GM21825 (cell line): ENCODE measurements around the gene AREG.

Experiments
- ATAC-seq: cut with Tn5 transposase; IDR thresholded peaks from one replicate; pipeline ENCODE4 v1.9.1; 2021; ENCODE audit warnings: mild to moderate bottlenecking, moderate library complexity; ENCODE audit not compliant: unreplicated experiment

Gene AREG

DNA sequence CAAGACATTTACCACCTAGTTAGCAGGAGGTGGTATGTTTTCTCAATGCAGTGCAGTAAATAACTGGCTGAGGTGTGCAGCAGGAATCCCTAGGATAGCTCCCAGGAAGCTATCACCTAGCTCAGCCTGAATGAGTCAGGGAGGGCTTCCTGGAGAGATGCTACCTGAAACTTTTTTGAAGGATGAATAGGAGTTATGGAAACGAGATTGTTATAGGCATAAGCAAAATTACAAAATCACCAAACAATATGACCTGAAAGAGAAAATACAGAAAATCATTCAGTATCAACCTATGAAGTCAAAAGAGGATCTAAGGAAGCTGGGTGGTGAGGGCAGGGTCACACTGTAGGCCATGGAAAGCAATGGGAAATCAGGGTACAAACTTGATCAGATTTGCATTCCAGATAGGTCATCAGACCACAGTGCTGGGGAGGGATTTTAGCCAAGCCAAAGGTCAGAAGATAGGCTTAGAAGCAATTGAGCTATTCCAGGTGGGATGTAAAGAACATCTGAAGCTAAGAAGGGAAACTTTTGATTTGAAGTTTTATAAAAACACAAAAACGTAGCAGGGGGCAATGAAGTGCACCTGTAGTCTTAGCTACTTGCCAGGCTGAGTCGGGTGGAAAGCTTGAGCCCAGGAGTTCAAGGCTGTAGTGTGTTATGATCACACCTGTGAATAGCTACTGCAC is 11.3 kb downstream of the AREG start:
- ATAC-seq: no peak

GRCh38 chr4:74456849-74457395 is 12.0 kb downstream of the AREG start:
- ATAC-seq: no peak

GRCh38 chr4:74460833-74461232 is 15.9 kb downstream of the AREG start:
- ATAC-seq: no peak

DNA sequence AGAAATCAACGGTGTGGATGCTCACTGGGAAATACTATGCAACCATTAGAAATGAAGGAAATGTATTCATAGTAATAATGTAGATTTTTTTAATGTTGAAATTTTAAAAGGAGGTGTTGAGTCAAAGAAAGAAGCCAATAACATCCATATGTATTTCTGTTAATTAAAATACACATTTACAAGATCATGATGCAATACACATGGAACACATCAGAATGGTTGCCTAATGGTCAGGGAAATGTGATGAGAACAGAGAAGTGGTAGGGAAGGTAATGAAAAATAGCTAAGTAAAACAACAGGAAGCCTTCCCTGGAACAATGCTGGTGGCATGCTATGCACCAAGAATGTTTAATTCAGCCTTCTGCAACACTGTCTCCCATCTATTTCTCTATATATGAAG is 18.2 kb downstream of the AREG start:
- no peak for ATAC-seq

DNA sequence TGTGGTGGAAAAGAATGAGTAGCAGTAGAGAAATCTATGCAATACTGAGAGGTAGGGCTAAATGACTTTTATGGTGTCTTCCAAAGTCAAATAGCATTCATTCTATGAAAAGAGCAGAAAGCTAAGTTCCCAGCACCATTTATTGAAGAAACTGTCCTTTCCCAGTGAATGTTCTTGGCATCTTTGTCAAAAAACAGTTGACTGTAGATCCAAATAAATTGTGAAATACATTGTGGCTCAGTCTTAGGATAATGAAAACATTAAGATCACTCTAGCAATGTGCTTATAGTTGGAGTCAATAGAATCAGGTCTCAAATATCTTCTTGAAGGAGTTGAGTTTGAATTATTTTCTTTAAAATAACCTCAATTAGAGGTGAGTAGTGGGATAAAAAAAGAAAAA is 19.4 kb downstream of the AREG start:
- ATAC-seq: no peak

- no peak for ATAC-seq
Measured at GRCh38 chr4:74466242-74466641, 21.3 kb downstream of the AREG start.

DNA sequence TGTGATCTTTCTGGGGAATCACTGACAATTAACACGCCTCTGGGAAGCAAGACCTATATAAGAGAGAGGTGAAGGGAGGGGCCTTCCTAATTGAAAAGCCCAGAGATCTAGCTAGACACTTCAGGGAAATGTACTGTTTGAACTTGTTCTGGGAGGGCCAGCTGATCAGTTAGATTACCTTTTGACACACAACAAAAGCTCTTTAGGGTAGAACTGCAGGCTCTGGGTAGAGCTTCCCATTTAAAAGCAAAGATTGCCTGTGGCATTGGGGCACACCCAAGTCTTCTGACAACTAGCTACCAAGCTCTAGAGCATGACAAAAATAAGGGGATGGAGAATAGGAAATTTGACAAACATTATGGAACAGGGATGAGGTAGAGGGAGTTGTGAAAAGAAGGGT is 26.3 kb downstream of the AREG start:
- ATAC-seq: no peak

GRCh38 chr4:74473155-74473811 is 28.3 kb downstream of the AREG start:
- no peak for ATAC-seq

DNA sequence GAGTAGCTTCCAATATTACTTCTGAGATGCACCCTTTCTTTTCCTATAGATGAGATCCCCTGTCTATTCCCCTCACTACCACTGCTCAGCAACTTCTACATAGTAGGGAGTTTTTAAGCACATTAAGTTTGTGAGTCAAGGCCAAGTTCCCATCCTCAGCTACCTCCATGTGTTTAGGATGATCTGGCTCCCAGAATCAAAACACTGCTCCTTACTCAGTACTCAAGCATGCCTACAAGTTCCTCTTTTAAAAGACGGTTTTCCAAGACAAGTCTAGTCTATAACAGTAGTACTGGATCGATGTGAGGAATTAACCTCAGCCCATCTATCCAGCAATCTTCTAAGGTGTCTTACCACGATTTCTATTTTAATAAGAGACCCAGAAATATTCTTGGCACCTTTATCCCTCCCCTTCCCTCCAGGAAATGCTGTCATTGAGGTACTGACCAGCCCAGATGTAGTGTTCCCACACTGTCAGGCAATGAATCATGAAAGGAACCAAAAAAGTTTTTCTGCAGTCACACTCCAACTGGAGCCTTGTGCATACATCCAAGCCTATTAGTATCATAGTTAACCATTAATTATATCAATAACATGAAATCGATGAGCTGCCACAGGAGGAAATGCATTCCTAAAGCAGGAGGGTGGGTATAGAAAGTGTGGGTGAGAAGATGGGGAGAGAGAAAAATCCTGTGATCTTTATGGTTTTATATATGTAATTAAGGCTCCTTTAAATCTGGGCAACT is 29.6 kb downstream of the AREG start:
- no peak for ATAC-seq

- ATAC-seq: no peak
Measured at GRCh38 chr4:74475091-74475800, 30.3 kb downstream of the AREG start.

GRCh38 chr4:74475946-74476345 is 31.0 kb downstream of the AREG start:
- no peak for ATAC-seq

DNA sequence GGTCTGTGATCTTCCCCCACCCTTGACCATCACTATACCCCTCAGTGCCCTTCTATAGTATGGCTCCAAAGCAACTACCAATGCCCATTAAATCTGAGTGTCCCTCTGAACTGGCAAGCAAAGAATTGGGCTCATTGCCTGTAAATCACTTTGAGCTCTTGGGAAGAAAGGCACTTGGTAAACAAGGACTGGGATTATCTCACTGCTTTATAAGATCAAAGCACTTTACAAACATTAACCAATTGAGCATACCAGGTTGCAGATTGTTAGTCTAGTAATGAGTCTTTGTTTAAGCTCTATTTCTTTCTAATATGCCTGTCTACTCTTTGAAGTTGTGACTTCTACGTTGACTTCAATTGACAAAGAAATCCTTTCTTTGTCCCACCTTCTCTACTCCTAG is 34.1 kb downstream of the AREG start:
- no peak for ATAC-seq

DNA sequence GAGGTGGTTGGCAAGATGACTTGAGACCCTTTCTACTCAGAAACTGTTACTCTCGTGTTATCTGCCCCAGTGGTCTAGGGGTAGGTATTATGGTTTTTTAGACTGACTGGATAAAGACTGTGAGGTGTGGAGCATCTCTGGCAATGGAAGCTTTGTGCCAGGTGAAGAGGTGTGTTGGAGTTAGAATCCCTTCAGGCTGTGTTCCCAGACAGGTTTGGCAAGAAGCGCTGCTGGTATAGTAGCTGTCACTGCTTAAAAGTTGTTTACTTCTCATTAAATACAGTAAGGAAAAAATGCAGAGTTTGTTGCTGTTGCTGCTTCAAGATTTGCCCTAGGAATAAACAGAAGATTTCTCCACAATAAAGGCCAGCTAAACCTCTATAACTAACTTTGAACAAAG is 35.3 kb downstream of the AREG start:
- ATAC-seq: no peak

- ATAC-seq: no peak
Measured at GRCh38 chr4:74481891-74482609, 37.1 kb downstream of the AREG start.

DNA sequence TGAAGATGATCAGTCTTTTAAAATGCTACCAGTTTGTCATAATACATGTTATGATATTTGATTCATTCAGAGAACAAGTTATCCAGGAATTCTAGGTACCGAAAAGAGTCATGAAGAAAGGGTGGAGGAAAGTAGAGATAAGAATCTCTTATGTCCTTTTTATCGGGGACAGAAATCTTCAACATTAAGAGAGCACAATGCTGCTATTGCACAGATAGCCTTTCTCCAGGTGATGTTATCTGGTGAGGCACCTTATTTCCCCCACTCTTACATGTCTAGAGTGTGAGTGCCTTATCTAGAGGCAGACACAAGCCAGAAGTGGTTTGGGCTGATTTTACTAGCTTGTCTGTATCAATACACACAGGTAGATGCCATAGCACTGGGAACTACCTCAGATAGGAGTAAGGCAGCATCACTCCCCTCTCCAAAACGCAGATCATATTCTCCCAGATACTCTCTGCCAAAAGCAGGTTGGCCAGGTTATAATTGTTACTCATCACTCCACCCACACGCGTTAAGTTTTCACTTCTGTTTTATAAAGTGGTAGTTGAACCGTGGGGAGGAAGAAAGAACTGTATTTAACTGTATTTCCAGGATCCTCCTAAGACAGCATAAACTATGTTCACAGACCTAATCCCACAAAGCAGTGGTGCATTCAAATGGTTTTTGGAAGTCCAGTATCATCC is 38.4 kb downstream of the AREG start:
- ATAC-seq: no peak

GRCh38 chr4:74486905-74487304 is 42.0 kb downstream of the AREG start:
- ATAC-seq: no peak

DNA sequence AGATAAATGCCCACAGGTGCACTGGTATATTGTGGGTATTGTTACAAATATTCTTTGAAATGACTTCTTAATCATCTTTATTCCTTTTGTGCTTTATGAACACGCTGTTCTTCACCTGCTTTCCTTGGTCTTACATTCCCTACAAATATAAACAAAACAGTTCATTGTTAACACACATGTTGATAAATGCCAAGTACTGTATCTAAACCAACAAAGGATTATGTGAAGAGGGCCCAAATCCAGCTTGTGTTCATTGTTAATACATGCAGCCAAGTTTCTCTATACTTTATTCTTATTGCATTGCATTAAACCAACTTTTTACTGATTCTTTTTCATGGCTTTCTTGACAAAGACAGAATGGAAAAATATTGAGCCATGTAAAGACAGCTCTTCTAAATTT is 42.8 kb downstream of the AREG start:
- no peak for ATAC-seq

GRCh38 chr4:74490736-74491135 is 45.8 kb downstream of the AREG start:
- no peak for ATAC-seq

- ATAC-seq: peak; percentile 77
Measured at GRCh38 chr4:74499986-74500781, 55.2 kb downstream of the AREG start.
